ENCODE data around the gene NFATC2.

- TF ChIP-seq CTCF (IDR thresholded peaks at IDR 0.05; ENCODE audit: insufficient read depth, low read depth, low read length), result no peak
- no peak for TF ChIP-seq EZH2 (IDR thresholded peaks at IDR 0.05; ENCODE audit: insufficient read depth, low read length)
Observed at GRCh38 chr20:51416532-51417249, 125.8 kb downstream of the NFATC2 start.

All from astrocyte (in vitro differentiated cells and primary cell).